MM.1S (cell line): ENCODE data around the gene ZNF248.

ENCODE experiments used
- DNase-seq: peaks from one replicate; pipeline ENCODE4 v3.0.0-alpha.2; 2015
- H2AFZ ChIP-seq: fragments of 300-600 bp; sonication (generic); 2 replicates; pipeline ENCODE4 v1.6.0; 2016; ENCODE audit warnings: antibody characterized with exemption, low read length
- H3F3A ChIP-seq: fragments of 300-600 bp; sonication (generic); 2 replicates; pipeline ENCODE4 v1.6.1; 2016; ENCODE audit warnings: mild to moderate bottlenecking, antibody characterized with exemption, low read length, moderate library complexity, mixed read lengths; ENCODE audit not compliant: insufficient read depth
- H3K27ac ChIP-seq: fragments of 300-600 bp; sonication (generic); 2 replicates; pipeline ENCODE4 v1.5.1; 2016; ENCODE audit warnings: mild to moderate bottlenecking, low read length
- H3K27me3 ChIP-seq: fragments of 300-600 bp; sonication (generic); replicated peaks from 2 replicates; pipeline ENCODE4 v1.6.0; 2016; ENCODE audit warnings: low read length; ENCODE audit not compliant: insufficient read depth
- H3K36me3 ChIP-seq: fragments of 300-600 bp; sonication (generic); replicated peaks from 2 replicates; pipeline ENCODE4 v1.6.1; 2016; ENCODE audit warnings: mild to moderate bottlenecking, low read length, mixed read lengths; ENCODE audit not compliant: insufficient read depth
- H3K4me1 ChIP-seq: fragments of 300-600 bp; sonication (generic); 2 replicates; pipeline ENCODE4 v1.6.1; 2016; ENCODE audit warnings: low read length, mixed read lengths
- H3K4me2 ChIP-seq: fragments of 300-600 bp; sonication (generic); 2 replicates; pipeline ENCODE4 v1.6.0; 2016; ENCODE audit warnings: low read depth, low read length
- H3K4me3 ChIP-seq: fragments of 300-600 bp; sonication (generic); 2 replicates; pipeline ENCODE4 v1.5.1; 2016; ENCODE audit warnings: low read length, mixed read lengths
- H3K79me2 ChIP-seq: fragments of 300-600 bp; sonication (generic); 2 replicates; pipeline ENCODE4 v1.6.1; 2016; ENCODE audit warnings: mixed run types, low read length, mixed read lengths
- H3K9ac ChIP-seq: fragments of 300-600 bp; sonication (generic); 2 replicates; pipeline ENCODE4 v1.6.1; 2016; ENCODE audit warnings: low read length, mixed read lengths
- H3K9me2 ChIP-seq: fragments of 300-600 bp; sonication (generic); replicated peaks from 2 replicates; pipeline ENCODE4 v1.6.1; 2016; ENCODE audit warnings: mild to moderate bottlenecking, low read length, mixed read lengths; ENCODE audit not compliant: insufficient read depth
- H3K9me3 ChIP-seq: fragments of 300-600 bp; sonication (generic); replicated peaks from 2 replicates; pipeline ENCODE4 v1.6.1; 2016; ENCODE audit warnings: mild to moderate bottlenecking, low read length, mixed read lengths; ENCODE audit not compliant: insufficient read depth
- H4K20me1 ChIP-seq: fragments of 300-600 bp; sonication (generic); 2 replicates; pipeline ENCODE4 v1.6.1; 2016; ENCODE audit warnings: mild to moderate bottlenecking, low read length, moderate library complexity, mixed read lengths; ENCODE audit not compliant: insufficient read depth
- EZH2 ChIP-seq: fragments of 300-600 bp; sonication (generic); optimal IDR thresholded peaks from 2 replicates; pipeline ENCODE3; 2017; ENCODE audit warnings: low read depth, mild to moderate bottlenecking, antibody characterized with exemption, low read length, mixed read lengths
- EZH2phosphoT487 ChIP-seq: fragments of 300-600 bp; sonication (generic); IDR thresholded peaks from 2 replicates; pipeline ENCODE4 v1.6.1; 2018; ENCODE audit warnings: antibody characterized with exemption, low read length
- TF ChIP-seq, protein P1 (sequence below): fragments of 300-600 bp; sonication (generic); IDR thresholded peaks from 2 replicates; pipeline ENCODE4 v1.5.1; 2016; ENCODE audit warnings: antibody characterized with exemption, low read length, mixed read lengths

ZNF248 gene

DNA sequence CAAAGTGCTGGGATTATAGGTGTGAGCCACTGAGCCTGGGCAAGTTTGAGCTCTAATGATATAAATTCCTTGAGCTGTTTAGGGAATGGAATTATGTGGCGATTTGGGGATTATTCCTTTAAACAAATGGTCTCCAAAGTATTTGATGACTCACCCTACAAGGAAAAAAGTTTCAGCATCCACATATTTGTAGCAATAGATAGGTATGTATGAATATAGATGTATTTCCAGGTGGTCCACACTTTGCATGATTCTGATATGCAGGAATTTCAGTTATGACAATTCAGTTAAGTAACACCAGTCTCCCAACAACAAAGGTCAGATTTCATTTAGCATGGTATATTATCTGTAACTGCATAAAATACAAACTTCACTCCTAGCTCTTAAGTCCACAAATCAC, 92.2 kb downstream of the ZNF248 start:
- TF ChIP-seq, protein P1, sequence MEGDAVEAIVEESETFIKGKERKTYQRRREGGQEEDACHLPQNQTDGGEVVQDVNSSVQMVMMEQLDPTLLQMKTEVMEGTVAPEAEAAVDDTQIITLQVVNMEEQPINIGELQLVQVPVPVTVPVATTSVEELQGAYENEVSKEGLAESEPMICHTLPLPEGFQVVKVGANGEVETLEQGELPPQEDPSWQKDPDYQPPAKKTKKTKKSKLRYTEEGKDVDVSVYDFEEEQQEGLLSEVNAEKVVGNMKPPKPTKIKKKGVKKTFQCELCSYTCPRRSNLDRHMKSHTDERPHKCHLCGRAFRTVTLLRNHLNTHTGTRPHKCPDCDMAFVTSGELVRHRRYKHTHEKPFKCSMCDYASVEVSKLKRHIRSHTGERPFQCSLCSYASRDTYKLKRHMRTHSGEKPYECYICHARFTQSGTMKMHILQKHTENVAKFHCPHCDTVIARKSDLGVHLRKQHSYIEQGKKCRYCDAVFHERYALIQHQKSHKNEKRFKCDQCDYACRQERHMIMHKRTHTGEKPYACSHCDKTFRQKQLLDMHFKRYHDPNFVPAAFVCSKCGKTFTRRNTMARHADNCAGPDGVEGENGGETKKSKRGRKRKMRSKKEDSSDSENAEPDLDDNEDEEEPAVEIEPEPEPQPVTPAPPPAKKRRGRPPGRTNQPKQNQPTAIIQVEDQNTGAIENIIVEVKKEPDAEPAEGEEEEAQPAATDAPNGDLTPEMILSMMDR, result no peak
- no peak for TF ChIP-seq EZH2
- TF ChIP-seq EZH2phosphoT487, result no peak
- Histone ChIP-seq H3K4me1 (no peaks in the 10 kb centered on the region), H4K20me1 (no peaks in the 10 kb centered on the region)

DNA sequence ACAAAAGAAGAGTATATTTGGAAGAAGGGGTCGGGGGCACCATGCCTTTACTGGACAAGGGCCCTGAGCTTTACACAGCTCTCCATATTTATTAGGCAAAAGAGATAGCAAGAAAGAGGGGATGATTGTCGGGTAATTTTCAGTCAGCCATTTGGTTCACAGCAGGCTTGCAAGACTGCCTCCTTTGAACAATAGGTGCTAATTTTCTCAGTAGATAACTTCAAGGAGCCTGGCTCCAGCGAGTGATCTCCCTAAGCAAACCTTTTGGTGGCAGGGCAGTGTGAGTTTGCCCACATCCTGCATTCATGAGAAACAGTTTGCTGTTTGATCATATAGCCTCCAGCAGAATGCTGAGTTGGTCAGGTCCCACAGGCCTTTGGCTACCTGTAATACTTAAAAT, 94.3 kb downstream of the ZNF248 start:
- H3F3A ChIP-seq, result no peaks in the 10 kb centered on the region
- no peaks in the 10 kb centered on the region for H3K9me3 ChIP-seq
- H3K27me3 ChIP-seq, result no peaks in the 10 kb centered on the region
- H3K9ac ChIP-seq, result no peak overlapping the region
- TF ChIP-seq, protein P1, result no peak
- TF ChIP-seq EZH2 (no peak), EZH2phosphoT487 (no peak)
- H3K4me2 ChIP-seq, result no peak overlapping the region
- H2AFZ ChIP-seq, result no peak overlapping the region
- no peaks in the 10 kb centered on the region for H3K4me1 ChIP-seq
- H3K27ac ChIP-seq, result no peak overlapping the region
- no peak for DNase-seq
- no peaks in the 10 kb centered on the region for H3K36me3 ChIP-seq
- no peak overlapping the region for H3K4me3 ChIP-seq
- no peaks in the 10 kb centered on the region for H3K79me2 ChIP-seq
- H4K20me1 ChIP-seq, result no peaks in the 10 kb centered on the region
- H3K9me2 ChIP-seq, result no peaks in the 10 kb centered on the region

More for the DNA sequence above, 92.2 kb downstream of the ZNF248 start:
- H3K9me2 ChIP-seq, result no peaks in the 10 kb centered on the region
- H3F3A ChIP-seq, result no peaks in the 10 kb centered on the region
- no peaks in the 10 kb centered on the region for H3K36me3 ChIP-seq
- no peak overlapping the region for H3K9ac ChIP-seq
- no peak overlapping the region for H3K4me2 ChIP-seq
- no peak overlapping the region for H3K4me3 ChIP-seq
- DNase-seq, result no peak
- no peaks in the 10 kb centered on the region for H3K27me3 ChIP-seq
- H3K79me2 ChIP-seq, result no peaks in the 10 kb centered on the region
- no peak overlapping the region for H3K27ac ChIP-seq
- no peak overlapping the region for H2AFZ ChIP-seq
- H3K9me3 ChIP-seq, result no peaks in the 10 kb centered on the region

DNA sequence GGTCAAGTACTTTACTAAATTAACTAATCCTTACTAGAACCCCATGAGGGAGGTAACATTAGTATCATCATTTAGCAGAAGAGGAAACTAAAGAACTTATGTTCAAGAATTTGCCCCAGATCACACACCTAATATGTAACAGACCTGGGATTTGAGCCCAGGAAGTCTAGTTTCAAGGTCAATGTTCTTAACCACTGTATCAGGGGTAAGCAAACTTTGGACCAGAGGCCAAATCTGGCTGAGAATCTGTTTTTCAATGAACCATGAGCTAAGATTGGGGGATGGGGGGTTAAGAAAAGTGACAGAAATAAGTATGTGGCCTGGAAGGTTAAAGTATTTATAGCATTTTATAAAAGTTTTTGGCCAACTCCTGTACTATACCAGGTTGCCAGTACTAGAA, 95.1 kb downstream of the ZNF248 start:
- Histone ChIP-seq H3K27me3 (no peaks in the 10 kb centered on the region), H2AFZ (no peak overlapping the region), H3K36me3 (no peaks in the 10 kb centered on the region), H3K4me2 (no peak overlapping the region), H3K27ac (no peak overlapping the region), H3K4me3 (no peak overlapping the region), H3K9me3 (no peaks in the 10 kb centered on the region), H3K9me2 (no peaks in the 10 kb centered on the region), H4K20me1 (no peaks in the 10 kb centered on the region), H3F3A (no peaks in the 10 kb centered on the region), H3K9ac (no peak overlapping the region), H3K79me2 (no peaks in the 10 kb centered on the region), H3K4me1 (no peaks in the 10 kb centered on the region)
- TF ChIP-seq, protein P1, result no peak
- TF ChIP-seq EZH2 (no peak), EZH2phosphoT487 (no peak)
- DNase-seq, result no peak
